H4 (cell line): ENCODE results near the gene NUP214. TPM values are rescaled to one million over a fixed set of nuclear protein-coding genes. Genes with fewer than 3 reads are reported as not detected.

Experiments
- DNase-seq: peaks from one replicate; pipeline ENCODE4 v3.0.0-alpha.2; 2015; ENCODE audit warnings: low spot score
- total RNA-seq: library from RNA; depleted of rRNA; stranded (reverse); fragments of >200 nt; shearing (Covaris generic); gene quantifications from 2 replicates; pipeline ENCODE4 v1.2.3, GENCODE V29; 2014; rRNA removed

NUP214 gene
- total RNA-seq, 1 experiment from 2014 or later, result 10.5 TPM

DNA sequence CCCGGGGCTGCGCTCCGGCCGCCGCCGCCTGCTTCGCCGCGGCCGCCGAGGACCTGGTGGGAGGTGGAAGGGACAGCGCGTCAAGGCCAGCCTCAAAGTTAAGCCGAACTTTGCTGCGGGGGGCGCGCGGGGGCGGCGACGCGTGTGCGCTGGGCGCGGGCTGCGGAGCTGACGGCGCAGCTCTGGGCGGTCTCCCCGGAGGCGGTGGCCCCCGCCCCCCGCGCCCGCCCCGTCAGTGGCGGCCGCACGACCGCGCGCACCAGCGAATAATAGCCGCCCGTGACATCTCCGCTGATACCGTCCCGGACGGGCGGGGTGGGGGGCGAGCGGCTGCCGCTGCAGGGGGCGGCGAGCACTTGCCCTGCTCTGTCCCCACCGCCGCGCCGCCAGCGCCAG lies 151.5 kb downstream of the NUP214 start:
- DNase-seq, result no peak

- no peak for DNase-seq
These were observed 152.0 kb downstream of the NUP214 start for GRCh38 chr9:131277287-131277909.

- peak; percentile 76 for DNase-seq
These were observed 152.7 kb downstream of the NUP214 start for GRCh38 chr9:131277910-131278701.

DNA sequence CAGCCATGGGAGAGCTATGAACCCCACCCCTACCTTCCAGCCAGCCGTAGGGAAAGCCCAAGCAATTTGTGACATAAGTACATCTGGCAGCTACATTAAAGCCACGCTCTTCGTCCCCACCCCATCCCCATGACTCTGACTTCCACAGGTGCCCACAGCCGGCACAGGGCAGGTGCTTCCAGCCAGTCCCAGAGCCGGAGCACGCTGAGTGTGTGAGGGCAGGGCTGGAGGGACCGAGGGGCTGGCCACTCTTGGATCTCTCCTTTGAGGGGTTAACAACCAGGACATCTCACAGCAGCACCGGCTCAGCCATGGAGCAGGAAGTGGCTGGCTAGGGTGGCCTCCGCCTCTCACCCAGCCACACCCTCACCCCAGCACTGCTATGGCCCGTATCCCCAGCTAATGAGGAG lies 153.3 kb downstream of the NUP214 start:
- DNase-seq, result no peak

- no peak for DNase-seq
These were observed 153.9 kb downstream of the NUP214 start for GRCh38 chr9:131279196-131279862.

GRCh38 chr9:131279863-131280570 lies 154.6 kb downstream of the NUP214 start:
- no peak for DNase-seq

- no peak for DNase-seq
These were observed 155.3 kb downstream of the NUP214 start for GRCh38 chr9:131280660-131281059.

DNA sequence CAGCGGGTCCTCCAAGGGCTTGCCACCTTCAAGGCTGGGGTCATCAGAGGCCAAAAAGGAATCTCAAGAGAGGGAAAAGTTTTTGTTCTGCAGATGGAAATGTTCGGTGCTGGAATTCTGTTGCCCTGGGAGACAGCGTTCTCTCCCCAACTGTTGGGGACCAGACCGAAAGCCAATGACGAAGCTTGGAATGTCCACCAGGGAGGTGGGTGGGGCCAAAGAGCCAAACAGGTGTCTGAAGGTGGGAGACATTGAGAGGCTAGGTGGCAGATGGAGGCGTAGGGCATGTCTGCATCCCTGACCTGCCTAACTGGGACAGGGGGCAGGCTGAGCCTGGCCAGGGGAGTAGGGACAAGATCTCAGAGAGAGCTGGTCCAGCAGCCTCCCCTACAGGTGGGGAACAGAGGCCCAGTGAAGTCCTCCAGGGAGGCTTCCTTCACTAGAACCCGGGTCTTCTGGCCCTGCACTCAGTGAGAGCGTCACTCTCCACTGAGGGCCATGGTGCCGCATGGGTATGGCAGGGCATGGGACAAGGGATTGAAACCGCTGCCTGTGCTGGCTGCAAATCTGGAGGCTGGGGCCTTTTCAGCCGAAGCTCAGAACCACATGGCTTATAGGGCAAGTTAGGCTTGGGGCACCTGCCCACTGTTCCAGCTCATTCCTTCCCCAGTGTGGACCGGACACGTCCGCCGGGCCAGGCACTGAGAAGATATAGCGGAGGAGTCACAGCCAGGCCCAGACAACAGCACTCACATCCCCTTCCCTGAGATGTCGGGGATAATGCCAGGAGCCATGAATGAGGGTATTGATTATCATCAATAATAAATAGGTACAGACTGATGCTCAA lies 156.0 kb downstream of the NUP214 start:
- DNase-seq, result no peak

- DNase-seq, result no peak
These were observed 156.8 kb downstream of the NUP214 start for GRCh38 chr9:131282175-131282574.

DNA sequence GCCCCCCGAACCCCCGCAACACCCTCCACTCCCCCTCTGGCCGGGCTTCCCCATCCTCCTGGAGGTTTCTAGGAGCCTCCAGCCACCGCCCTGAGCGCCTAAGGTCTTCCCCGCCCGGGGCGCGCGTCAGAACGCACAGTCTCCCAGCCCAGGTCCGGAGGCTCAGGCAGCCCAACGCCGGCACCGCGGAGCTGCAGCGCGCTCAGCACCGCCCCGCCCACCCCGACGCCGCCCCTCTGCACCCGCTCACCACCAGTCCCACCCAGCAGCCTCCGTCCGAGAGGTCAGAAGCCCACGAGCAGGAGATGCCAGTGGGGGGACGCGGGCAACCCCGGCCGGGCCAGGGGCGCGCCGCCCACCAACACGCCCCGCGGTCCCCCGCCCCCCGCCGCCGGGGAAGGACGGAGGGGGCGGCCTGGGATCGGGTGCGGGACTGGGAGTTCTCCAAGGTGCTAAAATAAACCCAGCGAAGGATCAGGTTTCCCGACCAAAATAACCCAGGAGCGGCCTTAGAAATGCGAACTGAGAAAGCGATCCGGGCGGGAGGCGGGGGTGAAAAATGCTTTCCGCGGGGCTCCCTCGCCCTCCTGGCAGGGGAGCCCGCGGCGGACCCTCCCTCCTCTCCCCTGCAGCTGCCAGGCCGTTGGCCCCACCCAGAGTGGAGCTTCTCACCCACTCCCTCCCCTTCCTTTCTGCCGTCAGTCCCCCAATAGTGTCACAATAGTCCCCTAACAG lies 157.5 kb downstream of the NUP214 start:
- no peak for DNase-seq

Other genes with a start within 250 kb of the NUP214 start
- gene QRFP, start 228.8 kb upstream of the NUP214 start, total RNA-seq, result not detected in 2 replicates
- 5.3 and 7.5 TPM in 2 replicates for gene FIBCD1, start 186.3 kb upstream of the NUP214 start, total RNA-seq
- gene LAMC3, start 116.4 kb upstream of the NUP214 start, total RNA-seq, result 0.49 and 0.60 TPM in 2 replicates
- gene AIF1L, start 29.1 kb upstream of the NUP214 start, total RNA-seq, result 3.3 TPM in 2 replicates
- 0.29 and 0.87 TPM in 2 replicates for gene FAM78A, start 150.9 kb downstream of the NUP214 start, total RNA-seq
- gene PLPP7, start 164.1 kb downstream of the NUP214 start, total RNA-seq, result 0.19 TPM in 1 of 2 replicates, not detected in the other